Liver (tissue), 9 donors: ENCODE data around the gene DSTN. TPM values are rescaled to one million over a fixed set of nuclear protein-coding genes. Genes with fewer than 3 reads are reported as not detected.

ENCODE experiments used
- DNase-seq: peaks from one replicate; pipeline ENCODE4 v3.0.0-alpha.2; 2017; ENCODE audit warnings: low spot score
- H3K27ac ChIP-seq, 2 donors: one replicate each; pipeline ENCODE4 v1.7.0; 2013; ENCODE audit warnings: inconsistent platforms in 2 of 2, low read length in 2 of 2, control low read depth in 1 of 2, low read depth in 1 of 2, mild to moderate bottlenecking in 1 of 2
- H3K27me3 ChIP-seq, 4 donors: one replicate each; pipeline versions ENCODE4 v1.6.1 to v1.7.0; 2013; ENCODE audit warnings: low read length in 3 of 4, inconsistent platforms in 1 of 4, mild to moderate bottlenecking in 1 of 4, moderate library complexity in 1 of 4; ENCODE audit not compliant: control insufficient read depth in 4 of 4, insufficient read depth in 4 of 4
- H3K36me3 ChIP-seq, 4 donors: one replicate each; pipeline versions ENCODE4 v1.6.1 to v1.7.0; 2013; ENCODE audit warnings: low read length in 3 of 4, mild to moderate bottlenecking in 3 of 4, low read depth in 1 of 4, moderate library complexity in 1 of 4; ENCODE audit not compliant: control insufficient read depth in 4 of 4, insufficient read depth in 3 of 4
- H3K4me1 ChIP-seq, 4 donors: one replicate each; pipeline versions ENCODE4 v1.6.1 to v1.7.0; 2013; ENCODE audit warnings: low read length in 3 of 4, mild to moderate bottlenecking in 3 of 4, moderate library complexity in 1 of 4; ENCODE audit not compliant: control insufficient read depth in 4 of 4, insufficient read depth in 4 of 4
- H3K4me3 ChIP-seq, 3 donors: one replicate each; pipeline versions ENCODE4 v1.6.1 to v1.7.0; 2013; ENCODE audit warnings: low read length in 3 of 3, control low read depth in 1 of 3, low read depth in 1 of 3, mild to moderate bottlenecking in 1 of 3
- H3K9ac ChIP-seq, 2 donors: one replicate each; pipeline ENCODE4 v1.7.0; 2013; ENCODE audit warnings: low read length in 2 of 2, mild to moderate bottlenecking in 2 of 2, moderate library complexity in 2 of 2, control low read depth in 1 of 2, low read depth in 1 of 2
- H3K9me3 ChIP-seq, 4 donors: one replicate each; pipeline versions ENCODE4 v1.6.1 to v1.7.0; 2013; ENCODE audit warnings: low read length in 3 of 4; ENCODE audit not compliant: control insufficient read depth in 4 of 4
- FOXA2 ChIP-seq: IDR thresholded peaks from 2 replicates; pipeline ENCODE4 v1.6.1; 2016; ENCODE audit warnings: antibody characterized with exemption
- HNF4A ChIP-seq, 2 donors: conservative IDR thresholded peaks; 2 replicates each; pipeline ENCODE4 v1.6.1; 2016; ENCODE audit warnings: antibody characterized with exemption in 2 of 2, mild to moderate bottlenecking in 2 of 2
- HNF4G ChIP-seq: IDR thresholded peaks from 2 replicates; pipeline ENCODE4 v1.6.1; 2016; ENCODE audit warnings: antibody characterized with exemption
- JUND ChIP-seq, 2 donors: IDR thresholded peaks; 2 replicates each; pipeline ENCODE4 v1.6.1; 2016; ENCODE audit warnings: antibody characterized with exemption in 2 of 2
- RAD21 ChIP-seq, 2 donors: IDR thresholded peaks; 2 replicates each; pipeline ENCODE4 v1.6.1; 2016; ENCODE audit warnings: antibody characterized with exemption in 2 of 2, mild to moderate bottlenecking in 2 of 2
- RXRA ChIP-seq, 2 donors: IDR thresholded peaks; 2 replicates each; pipeline ENCODE4 v1.6.1; 2017 to 2018; ENCODE audit warnings: antibody characterized with exemption in 2 of 2, mild to moderate bottlenecking in 1 of 2
- SP1 ChIP-seq: IDR thresholded peaks from 2 replicates; pipeline ENCODE4 v1.6.1; 2018; ENCODE audit warnings: antibody characterized with exemption, mild to moderate bottlenecking
- YY1 ChIP-seq: IDR thresholded peaks from 2 replicates; pipeline ENCODE4 v1.6.1; 2016; ENCODE audit warnings: antibody characterized with exemption, mild to moderate bottlenecking
- WGBS: extraction: QIAGEN DNeasy Blood & Tissue Kit; methylation state at CpG from one replicate; pipeline ENCODE4 v1.1.7; 2013; 5-methylcytosine and 5-hydroxymethylcytosine counted together
- polyA plus RNA-seq, 2 donors: library from polyadenylated mRNA; stranded (reverse) in 1 of 2; unstranded in 1 of 2; fragments of 200-250 nt in 1 of 2; fragments of >200 nt in 1 of 2; fragmentation: Nextera tagmentation in 1 of 2; extraction: Ambion mirVana in 1 of 2; gene quantifications; one replicate each; pipeline versions ENCODE4 v1.2.1 to v1.2.3, GENCODE V29; 2013 to 2015
- total RNA-seq, 2 donors: library from RNA; depleted of rRNA; stranded (reverse); fragments of >200 nt; gene quantifications; one replicate each; pipeline ENCODE4 v1.2.3, GENCODE V29; 2014
- TF ChIP-seq, protein P1 (sequence below): IDR thresholded peaks from 2 replicates; pipeline ENCODE4 v1.6.1; 2016; ENCODE audit warnings: antibody characterized with exemption
- TF ChIP-seq, protein P2 (sequence below): IDR thresholded peaks from 2 replicates; pipeline ENCODE4 v1.6.1; 2016; ENCODE audit warnings: antibody characterized with exemption
- TF ChIP-seq, protein P3 (sequence below): fragments of 150-350 bp; IDR thresholded peaks from 2 replicates; pipeline ENCODE4 v1.5.1; 2017; ENCODE audit warnings: improper control_type of control experiment, low read depth, low read length; ENCODE audit not compliant: missing input control
- donor health status: healthy.
- donor health status: healthy.
- donor health status: healthy.
- donor health status: healthy.
- donor health status: healthy.

The DSTN gene
- total and polyA plus RNA-seq, 4 donors = 39.9 to 137 (median 108) TPM

DNA sequence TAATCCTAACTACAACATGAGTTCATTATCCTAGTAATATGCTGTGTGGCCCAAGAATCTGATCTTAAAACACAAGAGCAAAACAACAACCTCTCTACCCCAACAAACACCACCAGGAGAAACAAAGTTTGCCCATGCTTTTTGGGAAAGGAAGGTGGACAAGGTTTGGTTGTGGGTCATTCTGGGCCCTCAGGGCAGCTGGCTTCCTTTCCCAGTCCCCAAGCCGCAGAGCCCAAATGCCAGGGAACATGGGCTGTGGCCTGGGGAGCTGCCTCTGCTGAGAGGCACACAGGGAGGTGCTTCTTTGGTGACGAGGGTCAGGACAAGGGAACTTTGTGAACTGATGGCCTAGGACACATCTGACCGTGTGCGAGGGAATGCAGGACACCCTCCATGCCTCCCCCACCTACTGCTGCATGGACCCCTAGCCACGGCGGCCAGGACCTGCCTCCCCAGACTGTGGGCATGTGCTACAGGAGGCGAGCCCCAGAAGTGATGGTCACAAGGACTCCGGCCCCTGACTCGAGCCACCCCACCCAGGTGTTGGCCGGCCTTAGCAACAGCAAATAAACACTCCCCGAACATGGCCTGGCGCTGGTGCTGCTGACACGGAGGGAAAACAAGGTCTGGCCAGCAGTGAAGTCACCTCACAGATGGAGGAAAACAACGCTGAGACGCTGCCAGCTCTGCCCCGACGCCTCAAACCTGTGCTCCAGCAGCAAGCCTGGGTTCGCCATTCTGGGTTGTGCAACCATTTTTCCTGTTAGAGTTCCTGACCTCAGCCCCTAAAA is 56.5 kb downstream of the DSTN start:
- WGBS = 44% methylated on average over 18 of the region's 18 CpGs
- Histone ChIP-seq H3K9ac (peak overlapping the region in 1 of 2 donors; percentile 45), H3K4me1 (peaks cover 0 to 33% (median 20%) of the 10 kb centered on the region in 4 donors), H3K27me3 (no peaks in the 10 kb centered on the region), H3K9me3 (no peaks in the 10 kb centered on the region), H3K27ac (peak overlapping the region; percentile 20 to 82), H3K4me3 (no peak overlapping the region), H3K36me3 (peaks cover 43 to 96% (median 65%) of the 10 kb centered on the region in 4 donors)
- TF ChIP-seq HNF4A (conservative IDR thresholded peaks at IDR 0.05) = peak in 1 of 2 donors; percentile 6
- peak; percentile 29 to 55 for TF ChIP-seq RXRA (IDR thresholded peaks at IDR 0.05)
- TF ChIP-seq SP1 = peak; percentile 21
- peak in 1 of 2 donors; percentile 27 for TF ChIP-seq RAD21 (IDR thresholded peaks at IDR 0.05)
- no peak for TF ChIP-seq YY1
- DNase-seq = no peak

DNA sequence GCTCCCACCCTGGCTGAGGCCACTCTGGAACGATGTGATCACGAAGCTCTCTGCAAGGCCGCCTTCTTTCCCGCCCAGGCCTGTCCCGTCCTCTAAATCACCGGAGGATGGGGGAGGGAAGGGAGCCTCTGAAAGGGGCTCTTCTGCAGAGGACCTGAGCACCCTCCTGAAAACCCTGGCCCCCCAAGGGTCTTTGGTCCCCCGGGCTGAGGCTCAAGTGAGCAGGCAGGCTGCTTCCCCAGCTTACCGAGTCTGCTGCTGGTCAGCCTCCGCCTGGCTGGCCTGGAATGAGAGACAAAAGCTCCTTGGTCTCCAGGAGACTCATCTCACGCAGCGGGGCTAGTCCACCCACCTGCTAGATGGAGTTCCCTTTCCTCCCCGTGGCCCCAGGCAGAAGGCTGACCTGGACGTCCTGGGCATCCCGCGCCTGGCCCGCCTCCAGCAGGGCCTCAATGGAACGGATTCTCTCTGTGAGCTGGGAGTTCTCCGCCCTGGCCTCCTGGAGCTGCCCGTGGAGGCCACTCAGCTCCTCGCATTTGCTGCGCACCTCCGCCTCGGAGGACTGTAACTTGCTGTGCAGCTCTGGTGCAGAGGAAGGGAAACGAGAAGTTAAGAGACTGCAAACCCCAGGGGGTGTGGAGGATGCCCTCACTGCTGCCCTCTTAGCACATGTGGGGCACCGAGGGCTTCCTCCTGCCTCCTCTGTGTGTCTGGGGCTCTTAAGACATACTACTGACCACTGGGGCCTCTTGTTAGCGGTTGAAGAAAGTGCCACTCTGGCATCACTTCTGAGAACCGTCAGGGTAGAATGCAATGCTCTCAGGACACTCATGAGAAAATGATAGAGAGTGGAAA is 57.5 kb downstream of the DSTN start:
- Histone ChIP-seq H3K9me3 (no peaks in the 10 kb centered on the region), H3K9ac (no peak overlapping the region), H3K4me1 (peaks cover 0 to 33% (median 20%) of the 10 kb centered on the region in 4 donors), H3K4me3 (no peak overlapping the region), H3K36me3 (peaks cover 44 to 96% (median 66%) of the 10 kb centered on the region in 4 donors), H3K27ac (peak overlapping the region; percentile 20 to 82), H3K27me3 (no peaks in the 10 kb centered on the region)
- TF ChIP-seq SP1 (no peak), RXRA (IDR thresholded peaks at IDR 0.05) (no peak), HNF4G (no peak), YY1 (no peak), JUND (IDR thresholded peaks at IDR 0.05) (no peak), FOXA2 (no peak), RAD21 (IDR thresholded peaks at IDR 0.05) (no peak)
- TF ChIP-seq, protein P1, sequence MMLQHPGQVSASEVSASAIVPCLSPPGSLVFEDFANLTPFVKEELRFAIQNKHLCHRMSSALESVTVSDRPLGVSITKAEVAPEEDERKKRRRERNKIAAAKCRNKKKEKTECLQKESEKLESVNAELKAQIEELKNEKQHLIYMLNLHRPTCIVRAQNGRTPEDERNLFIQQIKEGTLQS = no peak
- TF ChIP-seq, protein P2, sequence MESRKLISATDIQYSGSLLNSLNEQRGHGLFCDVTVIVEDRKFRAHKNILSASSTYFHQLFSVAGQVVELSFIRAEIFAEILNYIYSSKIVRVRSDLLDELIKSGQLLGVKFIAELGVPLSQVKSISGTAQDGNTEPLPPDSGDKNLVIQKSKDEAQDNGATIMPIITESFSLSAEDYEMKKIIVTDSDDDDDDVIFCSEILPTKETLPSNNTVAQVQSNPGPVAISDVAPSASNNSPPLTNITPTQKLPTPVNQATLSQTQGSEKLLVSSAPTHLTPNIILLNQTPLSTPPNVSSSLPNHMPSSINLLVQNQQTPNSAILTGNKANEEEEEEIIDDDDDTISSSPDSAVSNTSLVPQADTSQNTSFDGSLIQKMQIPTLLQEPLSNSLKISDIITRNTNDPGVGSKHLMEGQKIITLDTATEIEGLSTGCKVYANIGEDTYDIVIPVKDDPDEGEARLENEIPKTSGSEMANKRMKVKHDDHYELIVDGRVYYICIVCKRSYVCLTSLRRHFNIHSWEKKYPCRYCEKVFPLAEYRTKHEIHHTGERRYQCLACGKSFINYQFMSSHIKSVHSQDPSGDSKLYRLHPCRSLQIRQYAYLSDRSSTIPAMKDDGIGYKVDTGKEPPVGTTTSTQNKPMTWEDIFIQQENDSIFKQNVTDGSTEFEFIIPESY = no peak
- TF ChIP-seq, protein P3, sequence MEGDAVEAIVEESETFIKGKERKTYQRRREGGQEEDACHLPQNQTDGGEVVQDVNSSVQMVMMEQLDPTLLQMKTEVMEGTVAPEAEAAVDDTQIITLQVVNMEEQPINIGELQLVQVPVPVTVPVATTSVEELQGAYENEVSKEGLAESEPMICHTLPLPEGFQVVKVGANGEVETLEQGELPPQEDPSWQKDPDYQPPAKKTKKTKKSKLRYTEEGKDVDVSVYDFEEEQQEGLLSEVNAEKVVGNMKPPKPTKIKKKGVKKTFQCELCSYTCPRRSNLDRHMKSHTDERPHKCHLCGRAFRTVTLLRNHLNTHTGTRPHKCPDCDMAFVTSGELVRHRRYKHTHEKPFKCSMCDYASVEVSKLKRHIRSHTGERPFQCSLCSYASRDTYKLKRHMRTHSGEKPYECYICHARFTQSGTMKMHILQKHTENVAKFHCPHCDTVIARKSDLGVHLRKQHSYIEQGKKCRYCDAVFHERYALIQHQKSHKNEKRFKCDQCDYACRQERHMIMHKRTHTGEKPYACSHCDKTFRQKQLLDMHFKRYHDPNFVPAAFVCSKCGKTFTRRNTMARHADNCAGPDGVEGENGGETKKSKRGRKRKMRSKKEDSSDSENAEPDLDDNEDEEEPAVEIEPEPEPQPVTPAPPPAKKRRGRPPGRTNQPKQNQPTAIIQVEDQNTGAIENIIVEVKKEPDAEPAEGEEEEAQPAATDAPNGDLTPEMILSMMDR = no peak
- no peak for DNase-seq
- 73% methylated on average over 27 of the region's 27 CpGs for WGBS
